Measurements from ENCODE around the gene CPSF6.

DNA sequence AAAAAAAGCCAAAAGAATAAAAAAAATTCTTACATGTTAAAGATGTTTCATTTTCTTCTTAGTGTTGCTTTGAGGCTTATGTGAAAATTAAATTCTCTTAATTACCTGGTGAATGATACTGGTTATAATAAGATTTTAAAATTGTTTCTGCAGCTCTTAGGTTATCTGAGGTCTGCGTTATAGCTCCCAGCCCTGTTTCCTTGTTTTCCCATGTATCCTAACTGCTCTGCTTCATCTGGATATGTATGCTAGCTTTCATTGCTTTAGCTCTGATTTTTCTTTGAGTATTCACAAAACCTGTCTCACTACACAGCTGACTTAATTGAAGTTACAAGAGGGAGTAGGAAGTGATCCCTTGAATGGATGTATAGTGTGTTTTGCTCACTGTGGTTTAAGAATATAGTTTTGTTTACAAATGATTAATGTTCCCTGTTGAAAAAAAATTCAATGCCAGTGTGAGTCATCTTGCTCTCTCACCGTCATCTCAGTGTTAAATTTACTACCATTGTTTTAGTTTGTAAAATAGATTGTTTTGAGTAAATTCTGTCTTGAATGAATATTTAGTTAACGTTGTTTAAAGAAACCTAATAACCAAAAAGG is 26.8 kb downstream of the CPSF6 start:
- TF ChIP-seq, protein P1, sequence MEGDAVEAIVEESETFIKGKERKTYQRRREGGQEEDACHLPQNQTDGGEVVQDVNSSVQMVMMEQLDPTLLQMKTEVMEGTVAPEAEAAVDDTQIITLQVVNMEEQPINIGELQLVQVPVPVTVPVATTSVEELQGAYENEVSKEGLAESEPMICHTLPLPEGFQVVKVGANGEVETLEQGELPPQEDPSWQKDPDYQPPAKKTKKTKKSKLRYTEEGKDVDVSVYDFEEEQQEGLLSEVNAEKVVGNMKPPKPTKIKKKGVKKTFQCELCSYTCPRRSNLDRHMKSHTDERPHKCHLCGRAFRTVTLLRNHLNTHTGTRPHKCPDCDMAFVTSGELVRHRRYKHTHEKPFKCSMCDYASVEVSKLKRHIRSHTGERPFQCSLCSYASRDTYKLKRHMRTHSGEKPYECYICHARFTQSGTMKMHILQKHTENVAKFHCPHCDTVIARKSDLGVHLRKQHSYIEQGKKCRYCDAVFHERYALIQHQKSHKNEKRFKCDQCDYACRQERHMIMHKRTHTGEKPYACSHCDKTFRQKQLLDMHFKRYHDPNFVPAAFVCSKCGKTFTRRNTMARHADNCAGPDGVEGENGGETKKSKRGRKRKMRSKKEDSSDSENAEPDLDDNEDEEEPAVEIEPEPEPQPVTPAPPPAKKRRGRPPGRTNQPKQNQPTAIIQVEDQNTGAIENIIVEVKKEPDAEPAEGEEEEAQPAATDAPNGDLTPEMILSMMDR (IDR thresholded peaks at IDR 0.05), result no peak
- TF ChIP-seq POLR2AphosphoS5 (IDR thresholded peaks at IDR 0.05; ENCODE audit: insufficient read depth in 1 of 2, low read depth in 1 of 2), result no peak
- no peak for TF ChIP-seq POLR2A (IDR thresholded peaks at IDR 0.05)
